GM10266 (cell line): Measurements from ENCODE around the gene DPH5.
"Not testable (repeated sequence)": the region's sequence is repeated elsewhere in the genome, so short reads cannot be mapped to it uniquely, and the experiment has no call there.

Experiments used
- DNase-seq: peaks from one replicate; pipeline ENCODE4 v3.0.0; 2012; ENCODE audit errors: extremely low spot score
- CTCF ChIP-seq: IDR thresholded peaks from 2 replicates; pipeline ENCODE4 v1.5.1; 2012; ENCODE audit warnings: mild to moderate bottlenecking, low read depth; ENCODE audit not compliant: control insufficient read depth, insufficient read depth; ENCODE audit errors: missing control alignments

DPH5 gene

GRCh38 chr1:101025657-101026429, at the start of gene DPH5:
Gene DPH5 (minus strand): TSS chr1:101025784. CDS start chr1:101025443, 341 bp downstream.
- no peak for TF ChIP-seq CTCF
- peak; percentile 70 for DNase-seq

GRCh38 chr1:101073836-101074235, 48.3 kb upstream of the DPH5 start:
- TF ChIP-seq CTCF = no peak
- no peak for DNase-seq

- no peak for TF ChIP-seq CTCF
- no peak for DNase-seq
Observed at GRCh38 chr1:101071470-101071891, 45.9 kb upstream of the DPH5 start.

GRCh38 chr1:101069158-101069557, 43.6 kb upstream of the DPH5 start:
- no peak for DNase-seq
- TF ChIP-seq CTCF = no peak

GRCh38 chr1:101066937-101067335, 41.4 kb upstream of the DPH5 start:
- not testable (repeated sequence) for DNase-seq

GRCh38 chr1:101066260-101066936, 40.8 kb upstream of the DPH5 start:
- TF ChIP-seq CTCF = no peak
- DNase-seq = no peak

- DNase-seq = no peak
- TF ChIP-seq CTCF = no peak
Observed at GRCh38 chr1:101065575-101065974, 40.0 kb upstream of the DPH5 start.

GRCh38 chr1:101064697-101065096, 39.1 kb upstream of the DPH5 start:
- TF ChIP-seq CTCF = no peak
- no peak for DNase-seq
